CD4-positive, alpha-beta T cell treated with Interleukin-15 for 1 hour (primary cell): ENCODE results near the gene TNFAIP8L3.
"Not testable (repeated sequence)": the region's sequence is repeated elsewhere in the genome, so short reads cannot be mapped to it uniquely, and the experiment has no call there.

Experiments used
- DNase-seq: peaks from one replicate; pipeline ENCODE4 v3.0.0-alpha.2; 2020

The TNFAIP8L3 gene

DNA sequence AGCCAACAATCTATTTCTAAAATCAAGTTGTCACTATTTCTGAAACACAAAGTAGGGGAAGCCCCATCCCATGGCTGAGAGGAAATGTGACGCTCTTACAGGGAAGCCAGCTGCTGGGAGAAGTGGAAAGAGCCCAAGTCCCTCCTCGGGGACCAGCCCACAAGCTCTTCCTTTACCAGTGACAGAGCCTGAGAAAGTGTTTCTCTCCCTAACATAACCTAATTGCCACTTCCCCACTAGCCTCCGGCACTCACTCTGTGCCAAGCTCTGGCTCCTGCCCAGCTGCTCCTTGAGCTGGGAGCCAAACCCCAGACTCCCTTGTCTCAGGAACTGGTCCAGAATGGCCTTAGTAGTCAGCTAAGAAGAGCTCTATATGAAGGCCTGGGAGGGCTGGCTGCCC is 42.9 kb downstream of the TNFAIP8L3 start:
- DNase-seq = no peak

DNA sequence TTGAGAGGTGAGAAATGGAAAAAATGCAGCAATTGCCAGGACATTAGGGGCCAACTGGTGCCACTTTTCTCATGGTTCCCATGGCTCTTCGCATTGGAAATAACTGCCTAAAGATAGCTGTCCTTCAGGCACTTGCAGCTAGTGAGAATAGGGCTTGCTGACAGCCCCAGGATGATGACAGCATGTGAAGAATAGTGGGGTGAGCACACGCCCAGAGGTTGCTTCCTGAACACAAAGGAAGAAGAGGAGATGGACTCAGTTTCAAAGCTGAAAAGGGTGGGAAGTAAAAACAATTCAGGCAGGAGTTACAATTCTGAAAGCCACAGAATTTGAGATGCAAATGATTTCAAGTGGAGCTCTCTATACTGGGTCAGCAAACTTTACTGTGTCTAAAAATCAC is 45.6 kb downstream of the TNFAIP8L3 start:
- DNase-seq = no peak

DNA sequence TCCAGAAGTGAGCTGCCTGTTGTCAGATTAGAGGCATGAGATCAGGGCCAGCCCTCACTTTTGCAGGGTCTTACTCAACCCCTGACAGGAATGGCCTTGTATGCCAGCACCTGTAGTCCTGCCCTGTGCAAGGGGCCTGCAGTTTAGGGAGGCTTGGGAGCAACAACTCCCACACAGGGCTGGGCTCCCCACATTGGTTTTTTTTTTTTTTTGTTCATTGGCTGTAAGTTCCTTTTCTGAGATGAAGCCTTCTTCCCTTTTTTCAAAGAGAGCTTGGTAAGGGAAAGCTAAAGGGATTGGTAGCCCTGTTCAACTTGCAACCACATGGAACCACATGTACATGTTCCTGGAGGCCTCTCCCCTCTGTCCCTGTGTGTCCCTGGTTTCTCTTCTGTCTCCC is 46.4 kb downstream of the TNFAIP8L3 start:
- no peak for DNase-seq

DNA sequence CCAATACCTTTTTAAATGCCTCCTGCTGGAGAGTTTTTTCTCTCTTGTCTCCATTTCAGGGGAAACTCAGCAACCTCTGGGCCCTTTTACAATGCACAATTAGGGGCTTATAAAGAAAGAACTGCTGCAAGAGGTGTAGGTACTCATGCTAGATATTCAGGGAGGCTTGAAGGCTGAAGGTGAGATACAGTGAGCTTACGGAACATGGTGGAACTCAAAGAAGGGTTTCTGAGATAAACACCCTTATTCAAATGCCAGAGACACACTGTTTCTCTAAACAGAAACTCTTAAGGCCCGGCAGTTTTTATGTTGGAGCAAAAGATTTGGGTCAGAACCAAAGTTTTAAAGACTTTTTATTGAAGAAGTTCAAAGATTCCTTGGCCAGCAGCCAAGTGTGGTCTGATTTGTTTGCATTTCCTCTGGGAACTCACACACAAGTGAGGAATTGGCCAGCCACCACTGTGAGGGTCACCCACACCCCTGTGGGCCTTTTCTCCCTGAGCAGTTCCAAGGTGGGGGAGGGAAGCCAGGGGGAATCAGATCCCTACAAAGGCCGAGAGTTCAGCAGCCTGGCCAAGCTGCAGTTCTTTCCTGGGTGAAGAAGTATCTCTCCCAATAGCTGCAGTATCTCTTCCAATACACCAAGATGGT is 47.8 kb downstream of the TNFAIP8L3 start:
- no peak for DNase-seq

DNA sequence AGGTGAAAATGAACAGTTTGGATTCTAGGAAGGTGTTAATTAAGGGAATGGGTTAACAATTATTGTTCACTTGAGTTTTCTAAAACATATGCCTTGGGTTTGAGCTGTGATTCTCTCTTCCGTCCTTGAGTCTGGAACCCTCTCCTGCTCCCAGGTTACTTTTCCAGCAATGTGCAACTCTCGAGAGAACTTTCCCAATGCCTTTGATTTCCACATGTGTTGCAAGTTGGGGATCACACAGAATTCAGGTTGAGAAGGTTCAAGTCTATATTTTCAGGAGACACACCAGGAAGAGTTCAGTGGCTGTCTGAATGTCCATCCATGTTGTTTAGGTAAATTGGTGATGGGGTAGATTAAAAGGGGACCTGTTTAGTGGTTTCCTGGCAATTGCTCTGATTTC is 48.7 kb downstream of the TNFAIP8L3 start:
- DNase-seq = no peak

DNA sequence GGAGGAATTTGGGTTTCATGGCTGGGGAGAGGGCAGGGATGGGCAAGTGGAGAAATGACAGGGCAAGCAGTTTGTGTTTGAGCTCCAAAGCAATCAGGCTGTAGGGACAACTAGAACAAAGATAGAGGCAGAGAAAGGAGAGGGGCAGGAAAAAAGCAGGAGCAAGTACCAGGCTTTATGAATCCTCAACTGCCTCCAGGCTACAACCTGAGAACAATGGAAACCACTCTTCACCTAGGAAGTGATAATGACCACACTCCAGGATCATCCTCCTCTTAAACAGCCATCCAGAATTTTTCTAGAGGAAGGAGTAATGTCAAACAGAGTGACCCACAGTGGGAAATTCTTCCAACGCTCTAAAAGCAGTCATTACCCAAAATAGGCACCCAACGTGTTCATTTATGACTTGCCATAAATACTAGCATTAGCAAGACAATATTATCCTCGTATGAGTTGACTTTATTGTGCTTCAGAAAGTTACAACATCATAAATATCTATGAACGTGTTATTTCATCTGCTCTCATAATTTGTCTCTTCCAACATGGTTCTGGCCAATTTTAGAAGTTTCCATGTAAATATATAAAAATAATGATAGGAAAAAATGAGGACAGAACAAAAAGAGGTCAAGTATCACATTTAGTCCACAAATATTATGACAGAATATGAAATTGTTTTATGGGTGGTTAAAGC is 50.5 kb downstream of the TNFAIP8L3 start:
- DNase-seq = no peak

DNA sequence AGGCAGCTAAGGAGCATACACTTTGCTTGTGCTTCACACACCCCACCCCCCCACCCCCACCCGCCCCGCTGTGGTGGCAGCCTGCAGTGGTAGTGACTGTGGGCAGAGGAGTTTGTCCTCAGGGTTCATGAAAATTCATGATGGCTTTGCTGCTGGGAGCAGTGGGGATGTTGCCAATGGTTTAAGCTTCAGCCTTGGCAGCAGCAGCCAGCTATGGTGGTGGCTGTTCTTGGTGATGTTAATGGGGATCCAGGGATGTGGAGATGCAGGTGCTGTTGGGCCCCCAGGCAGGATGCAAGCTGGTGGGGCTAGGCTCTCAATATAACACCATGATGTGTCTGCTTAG is 55.8 kb downstream of the TNFAIP8L3 start:
- no peak for DNase-seq

DNA sequence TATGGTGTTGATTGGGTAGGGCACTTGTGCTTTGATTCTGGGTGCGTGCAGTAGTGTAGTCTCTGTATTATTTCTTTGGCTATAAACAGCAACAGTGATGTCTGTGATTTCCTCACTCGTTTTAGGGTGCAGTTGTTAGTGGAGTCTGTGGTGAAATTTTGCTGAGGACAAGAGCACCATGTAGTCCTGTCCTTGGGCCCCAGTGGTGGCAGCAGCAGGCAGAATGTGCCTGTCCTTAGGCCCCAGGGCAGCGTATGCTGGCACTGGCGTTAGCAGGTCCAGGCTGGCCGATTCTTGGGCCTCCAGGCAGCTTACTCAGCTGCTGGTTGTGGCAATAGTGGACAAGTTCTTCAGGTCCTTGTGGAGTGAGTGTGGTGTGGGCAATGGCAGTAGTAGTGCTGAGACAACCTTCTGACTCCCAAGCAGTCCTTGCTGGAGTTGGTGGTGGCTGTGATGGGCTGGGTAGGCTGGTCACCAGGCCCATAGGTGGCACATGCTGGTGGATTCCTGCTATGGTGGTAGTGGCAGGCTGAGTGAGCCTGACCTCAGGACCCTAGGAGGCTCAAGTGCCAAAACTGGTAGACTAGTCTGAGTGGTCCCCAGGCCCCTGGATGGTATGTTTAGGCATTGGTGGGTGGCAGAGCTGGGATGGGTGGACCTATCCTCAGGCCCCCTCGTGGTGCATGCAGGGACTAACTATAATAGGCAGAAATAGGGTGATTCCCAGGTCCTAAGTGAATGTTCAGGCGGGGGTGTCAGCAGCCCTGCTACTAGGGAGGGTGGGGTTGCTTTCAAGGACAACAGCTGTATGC is 56.3 kb downstream of the TNFAIP8L3 start:
- DNase-seq = no peak

DNA sequence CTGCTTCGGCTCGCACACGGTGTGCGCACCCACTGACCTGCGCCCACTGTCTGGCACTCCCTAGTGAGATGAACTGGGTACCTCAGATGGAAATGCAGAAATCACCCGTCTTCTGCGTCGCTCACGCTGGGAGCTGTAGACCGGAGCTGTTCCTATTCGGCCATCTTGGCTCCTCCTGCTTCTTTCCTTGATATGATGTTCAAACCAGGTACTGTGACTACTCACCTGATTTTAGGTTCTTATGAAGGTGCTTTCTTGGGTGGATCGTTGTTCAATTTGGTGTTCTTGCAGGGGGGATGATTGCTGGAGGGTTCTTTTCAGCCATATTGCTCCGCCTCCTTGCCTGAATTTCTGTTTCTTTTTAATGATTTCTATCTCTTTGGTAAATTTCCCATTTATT is 57.2 kb downstream of the TNFAIP8L3 start:
- DNase-seq = not testable (repeated sequence)

DNA sequence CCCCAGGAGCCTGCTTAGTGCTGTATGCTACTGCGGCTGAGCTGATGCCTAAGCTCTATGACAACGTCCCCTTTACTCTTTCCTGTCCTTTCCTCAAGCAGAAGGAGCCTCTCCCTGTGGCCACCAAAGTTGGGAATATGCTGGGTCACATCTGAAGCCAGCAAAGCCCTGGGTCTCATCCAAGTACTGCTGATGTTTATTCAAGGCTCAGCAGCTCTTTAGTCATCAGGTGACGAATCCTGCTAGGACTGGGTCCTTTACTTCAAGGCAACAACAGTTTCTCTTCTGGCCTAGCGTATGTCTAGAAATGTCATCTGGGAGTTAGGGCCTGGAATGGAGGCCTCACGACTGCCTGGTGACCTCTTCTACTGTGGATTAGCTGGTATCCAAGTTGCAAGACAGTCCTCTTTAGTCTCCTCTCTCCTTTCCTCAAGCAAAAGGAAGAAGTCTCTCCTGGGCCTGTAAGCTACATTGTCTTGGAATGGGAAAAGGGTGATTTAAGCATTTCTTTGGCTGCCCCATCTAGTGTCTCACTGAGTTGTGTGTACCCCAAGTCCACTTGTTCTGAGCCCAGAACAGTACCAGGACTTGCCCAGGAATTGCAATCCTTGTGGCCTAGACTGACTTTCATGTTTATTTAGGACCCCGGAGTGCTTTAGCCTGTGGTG is 63.9 kb downstream of the TNFAIP8L3 start:
- no peak for DNase-seq

DNA sequence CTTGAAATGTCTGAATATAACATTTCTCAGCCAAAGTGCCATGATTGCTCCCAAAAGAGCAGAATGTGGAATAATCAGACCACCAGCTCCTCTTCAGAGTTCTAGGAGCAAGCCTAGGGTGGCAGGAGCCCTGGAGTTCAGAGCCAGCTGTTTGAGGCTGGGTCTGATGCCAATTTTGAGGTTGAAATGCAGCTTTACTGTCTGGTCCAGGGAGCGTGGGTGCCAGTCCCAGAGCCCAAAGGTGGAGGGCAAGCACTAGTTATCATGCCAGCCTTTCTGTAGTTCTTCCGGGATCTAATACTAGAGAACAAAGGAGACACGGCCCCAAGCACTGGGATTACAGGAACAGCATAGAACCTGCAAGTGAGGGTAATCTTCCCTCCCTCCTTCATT is 69.3 kb downstream of the TNFAIP8L3 start:
- DNase-seq = no peak

DNA sequence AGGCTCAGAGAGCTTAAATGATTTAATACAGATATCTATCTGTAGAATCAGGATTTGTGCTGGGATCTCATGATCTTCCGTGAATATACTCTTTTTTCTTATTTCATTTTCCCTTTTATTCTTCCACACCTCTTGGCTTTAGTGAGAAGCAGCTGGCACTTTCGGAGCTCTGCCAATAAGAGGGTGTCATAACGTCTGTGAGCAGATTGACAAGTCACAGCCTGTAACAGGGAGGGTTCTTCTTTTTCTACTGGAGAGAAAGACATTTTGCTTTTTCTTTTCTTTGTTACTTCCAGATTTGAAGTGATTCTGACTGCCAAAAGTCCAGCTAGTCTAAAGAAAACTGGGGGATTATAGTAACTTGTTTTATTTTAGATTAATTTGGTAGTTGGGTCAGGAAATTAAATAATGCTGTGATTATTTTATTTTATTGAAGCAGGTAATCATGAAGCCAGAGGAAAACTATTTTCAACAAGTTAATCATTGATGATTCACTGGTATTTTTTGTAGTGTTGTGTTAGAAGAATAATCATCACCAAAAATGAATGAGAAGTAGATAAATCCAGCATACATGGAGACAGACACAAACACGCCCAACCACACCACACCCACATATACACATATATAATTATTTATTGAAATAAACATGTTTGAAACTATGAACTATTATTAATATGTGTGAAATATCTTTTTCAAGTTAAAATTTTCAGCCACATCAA is 69.8 kb downstream of the TNFAIP8L3 start:
- DNase-seq = no peak

DNA sequence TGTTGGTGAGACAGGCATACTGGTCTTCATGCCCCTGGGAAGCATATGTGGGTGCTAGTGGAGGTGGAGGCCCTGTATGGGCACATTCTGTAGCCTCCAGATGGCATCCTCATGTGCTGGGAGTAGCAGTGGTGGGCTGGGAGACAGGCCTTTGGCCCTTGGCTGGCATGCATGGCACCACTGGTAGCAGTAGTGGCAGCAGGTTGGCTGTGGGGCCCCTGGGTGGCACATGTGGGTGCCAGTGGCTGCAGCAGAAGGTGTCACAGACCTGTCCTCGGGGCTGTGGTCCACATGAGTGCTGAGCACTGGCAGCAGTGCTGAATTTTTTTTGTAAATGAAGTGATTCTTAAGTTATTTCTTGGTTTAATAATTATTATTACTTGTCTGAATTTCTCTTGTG is 71.2 kb downstream of the TNFAIP8L3 start:
- no peak for DNase-seq

DNA sequence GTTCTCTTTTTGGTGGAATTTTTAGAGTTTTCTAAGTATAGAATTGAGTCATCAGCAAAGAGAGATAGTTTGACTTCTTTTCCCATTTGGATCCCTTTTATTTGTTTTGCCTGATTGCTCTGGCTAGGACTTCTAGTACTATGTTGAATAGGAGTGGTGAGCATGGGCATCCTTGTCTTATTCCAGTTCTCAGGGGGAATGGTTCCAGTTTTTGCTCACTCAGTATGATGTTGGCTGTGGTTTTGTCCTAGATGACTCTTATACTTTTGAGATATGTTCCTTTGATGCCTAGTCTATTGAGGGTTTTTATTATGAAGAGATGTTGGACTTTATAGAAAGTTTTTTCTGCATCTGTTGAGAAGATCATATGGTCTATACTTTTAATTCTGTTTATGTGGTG is 72.5 kb downstream of the TNFAIP8L3 start:
- DNase-seq = no peak

DNA sequence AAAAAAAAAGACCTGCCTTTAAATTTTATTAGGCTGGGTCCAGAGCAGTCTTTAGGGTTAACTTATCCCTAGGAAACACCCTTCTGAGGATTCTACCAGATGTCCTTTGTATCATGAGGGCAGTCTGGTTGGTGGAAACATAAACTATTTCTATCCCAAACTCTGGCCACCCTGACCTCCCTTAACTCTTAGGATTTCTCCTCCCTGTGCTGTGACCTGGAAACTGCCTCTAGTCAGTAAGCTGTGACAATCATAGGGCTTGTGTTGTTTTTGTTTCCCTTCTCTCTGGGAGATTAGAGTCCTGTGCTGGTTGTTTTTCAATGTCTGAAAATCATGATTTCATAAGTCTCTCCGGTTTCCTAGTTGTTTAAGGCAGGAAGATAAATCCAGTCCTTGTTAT is 78.1 kb downstream of the TNFAIP8L3 start:
- no peak for DNase-seq

DNA sequence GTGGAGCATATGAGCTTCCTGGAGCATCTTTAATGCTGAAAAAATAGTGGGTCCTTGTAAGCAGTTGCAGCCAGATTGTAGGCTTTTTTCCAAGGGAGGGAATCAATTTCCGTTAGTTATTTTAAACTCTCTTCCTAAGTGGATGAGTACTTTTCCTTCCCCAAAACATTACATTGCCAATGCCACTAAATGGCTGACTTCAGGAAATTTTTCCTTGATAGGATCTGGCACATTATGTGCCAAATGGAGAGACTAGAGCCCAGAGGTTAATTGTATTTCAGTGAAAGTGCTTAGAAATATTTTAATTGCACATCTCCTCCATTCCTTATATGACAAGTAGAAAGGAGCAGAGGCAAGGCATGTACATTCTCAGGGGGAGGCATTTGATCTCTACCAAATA is 83.5 kb downstream of the TNFAIP8L3 start:
- no peak for DNase-seq

DNA sequence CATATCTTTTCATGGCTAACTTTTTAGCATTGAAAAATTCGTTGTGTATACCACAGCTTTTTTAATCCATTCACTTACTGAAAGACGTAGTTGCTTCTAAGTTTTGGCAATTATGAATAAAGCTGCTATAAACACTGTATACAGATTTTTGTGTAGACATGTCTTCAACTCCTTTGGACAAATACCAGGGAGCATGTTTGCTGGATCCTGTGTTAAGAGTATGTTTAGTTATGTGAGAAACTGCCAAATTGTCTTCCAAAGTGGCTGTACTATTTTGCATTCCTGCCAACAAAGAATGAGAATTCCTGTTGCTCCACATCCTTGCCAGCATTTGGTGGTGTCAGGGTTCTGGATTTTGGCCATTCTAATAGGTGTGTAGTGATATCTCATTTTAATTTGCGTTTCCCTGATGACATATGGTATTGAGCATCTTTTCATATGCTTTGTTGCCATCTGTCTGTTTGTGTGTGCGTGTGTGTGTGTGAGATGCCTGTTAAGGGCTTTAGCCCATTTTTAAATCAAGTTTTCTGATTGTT is 87.5 kb downstream of the TNFAIP8L3 start:
- DNase-seq = no peak
